Measurements from ENCODE around the gene AP4B1.

AP4B1 gene

GRCh38 chr1:113891631-113892220 lies 12.9 kb downstream of the AP4B1 start:
- DNase-seq, result no peak

GRCh38 chr1:113890816-113891215 lies 13.8 kb downstream of the AP4B1 start:
- DNase-seq, result no peak

GRCh38 chr1:113887402-113888175 lies 17.0 kb downstream of the AP4B1 start, which contains the start of gene BCL2L15:
Gene BCL2L15, minus strand, starts transcription at chr1:113887581. Its CDS starts 206 bp downstream, at chr1:113887375.
- DNase-seq, result no peak

- DNase-seq, result no peak
These were observed 17.9 kb downstream of the AP4B1 start for GRCh38 chr1:113886417-113887401.

- no peak for DNase-seq
These were observed 22.9 kb downstream of the AP4B1 start for GRCh38 chr1:113881661-113882060.

- no peak for DNase-seq
These were observed 24.9 kb downstream of the AP4B1 start for GRCh38 chr1:113879739-113880038.

- no peak for DNase-seq
These were observed 28.4 kb downstream of the AP4B1 start for GRCh38 chr1:113876176-113876575.

GRCh38 chr1:113875714-113876113 lies 28.9 kb downstream of the AP4B1 start:
- DNase-seq, result no peak

GRCh38 chr1:113874012-113874879 lies 30.4 kb downstream of the AP4B1 start:
- DNase-seq, result peak; percentile 43

- peak; percentile 76 for DNase-seq
These were observed 32.2 kb downstream of the AP4B1 start for GRCh38 chr1:113872219-113872935.

- peak; percentile 83 for DNase-seq
These were observed 32.9 kb downstream of the AP4B1 start, which contains the start of gene PTPN22 for GRCh38 chr1:113871597-113872113. Gene PTPN22, minus strand, starts transcription at chr1:113871712.

GRCh38 chr1:113870778-113871177 lies 33.8 kb downstream of the AP4B1 start:
- DNase-seq, result no peak

GRCh38 chr1:113868387-113869083 lies 36.1 kb downstream of the AP4B1 start:
- DNase-seq, result peak; percentile 44

GRCh38 chr1:113861641-113862040 lies 43.0 kb downstream of the AP4B1 start:
- DNase-seq, result no peak

GRCh38 chr1:113860891-113861290 lies 43.7 kb downstream of the AP4B1 start:
- DNase-seq, result no peak

- peak; percentile 76 for DNase-seq
These were observed 45.0 kb downstream of the AP4B1 start for GRCh38 chr1:113859478-113860175.

GRCh38 chr1:113858982-113859381 lies 45.6 kb downstream of the AP4B1 start:
- DNase-seq, result no peak

GRCh38 chr1:113858418-113858817 lies 46.2 kb downstream of the AP4B1 start:
- DNase-seq, result no peak

- no peak for DNase-seq
These were observed 46.8 kb downstream of the AP4B1 start for GRCh38 chr1:113857776-113858175.

- no peak for DNase-seq
These were observed 48.2 kb downstream of the AP4B1 start for GRCh38 chr1:113856401-113856790.

Data from suppressor macrophage treated with lipopolysaccharide for 4 hours (primary cell).